Mammary epithelial cell (primary cell): ENCODE measurements around the gene SPSB3.

ENCODE experiments used
- EZH2 ChIP-seq: IDR thresholded peaks from 2 replicates; pipeline ENCODE4 v1.6.1; 2012; ENCODE audit warnings: low read length, inconsistent platforms, borderline replicate concordance
- TF ChIP-seq, protein P1 (sequence below), 2 donors: IDR thresholded peaks in 1 of 2; conservative IDR thresholded peaks in 1 of 2; 2 replicates each; pipeline ENCODE4 v1.5.1; 2011 to 2012; ENCODE audit warnings: inconsistent platforms in 2 of 2, low read length in 2 of 2, mild to moderate bottlenecking in 2 of 2, control low read depth in 1 of 2, low read depth in 1 of 2; ENCODE audit not compliant: insufficient read depth in 1 of 2; ENCODE audit errors: extremely low read depth in 1 of 2

GRCh38 chr16:1752853-1753252 lies 29.5 kb downstream of the SPSB3 start:
- TF ChIP-seq EZH2, result no peak
- TF ChIP-seq, protein P1, sequence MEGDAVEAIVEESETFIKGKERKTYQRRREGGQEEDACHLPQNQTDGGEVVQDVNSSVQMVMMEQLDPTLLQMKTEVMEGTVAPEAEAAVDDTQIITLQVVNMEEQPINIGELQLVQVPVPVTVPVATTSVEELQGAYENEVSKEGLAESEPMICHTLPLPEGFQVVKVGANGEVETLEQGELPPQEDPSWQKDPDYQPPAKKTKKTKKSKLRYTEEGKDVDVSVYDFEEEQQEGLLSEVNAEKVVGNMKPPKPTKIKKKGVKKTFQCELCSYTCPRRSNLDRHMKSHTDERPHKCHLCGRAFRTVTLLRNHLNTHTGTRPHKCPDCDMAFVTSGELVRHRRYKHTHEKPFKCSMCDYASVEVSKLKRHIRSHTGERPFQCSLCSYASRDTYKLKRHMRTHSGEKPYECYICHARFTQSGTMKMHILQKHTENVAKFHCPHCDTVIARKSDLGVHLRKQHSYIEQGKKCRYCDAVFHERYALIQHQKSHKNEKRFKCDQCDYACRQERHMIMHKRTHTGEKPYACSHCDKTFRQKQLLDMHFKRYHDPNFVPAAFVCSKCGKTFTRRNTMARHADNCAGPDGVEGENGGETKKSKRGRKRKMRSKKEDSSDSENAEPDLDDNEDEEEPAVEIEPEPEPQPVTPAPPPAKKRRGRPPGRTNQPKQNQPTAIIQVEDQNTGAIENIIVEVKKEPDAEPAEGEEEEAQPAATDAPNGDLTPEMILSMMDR (conservative IDR thresholded peaks at IDR 0.05 in 1 of 2, IDR thresholded peaks at IDR 0.05 in 1 of 2; ENCODE audit: extremely low read depth in 1 of 2, insufficient read depth in 1 of 2, low read depth in 1 of 2, low read length in 2 of 2), result no peak
